Prostate gland (tissue), 2 donors: ENCODE measurements around the gene RECQL5.

Source experiments
- CTCF ChIP-seq, 4 experiments: fragments of 200-600 bp in 2 of 4; fragments of 450-650 bp in 2 of 4; sonication (generic) in 2 of 4; IDR thresholded peaks; 1 replicate in 3 of 4; 2 replicates in 1 of 4; pipeline ENCODE4 v1.5.1; 2016 to 2019; ENCODE audit warnings: antibody characterized with exemption in 4 of 4, mild to moderate bottlenecking in 2 of 4, moderate library complexity in 2 of 4
- POLR2A ChIP-seq: fragments of 450-650 bp; IDR thresholded peaks from one replicate; pipeline ENCODE4 v1.6.1; 2016; ENCODE audit warnings: antibody characterized with exemption, mild to moderate bottlenecking

- TF ChIP-seq CTCF (IDR thresholded peaks at IDR 0.05) (no peak), POLR2A (no peak)
These were observed 36.2 kb upstream of the RECQL5 start for GRCh38 chr17:75703191-75703590.
